Neural cell (in vitro differentiated cells): ENCODE results near the gene IFI6. TPM values are rescaled to one million over a fixed set of nuclear protein-coding genes. Genes with fewer than 3 reads are reported as not detected.
A peak's percentile ranks its signal among the peaks of the same experiment; 100 is the strongest.
"Not testable (repeated sequence)": the region's sequence is repeated elsewhere in the genome, so short reads cannot be mapped to it uniquely, and the experiment has no call there.

Source experiments
- H2AFZ ChIP-seq: fragments of 200-600, 300-800 bp; sonication (generic), shearing (Covaris generic); 2 replicates; pipeline ENCODE4 v1.6.0; 2014; ENCODE audit warnings: low read depth, mild to moderate bottlenecking, antibody characterized with exemption, low read length, moderate library complexity
- H3F3A ChIP-seq: fragments of 200-600 bp; shearing (Covaris generic); 2 replicates; pipeline ENCODE4 v1.6.1; 2016; ENCODE audit warnings: mild to moderate bottlenecking, moderate library complexity, mixed read lengths, antibody characterized with exemption, low read length; ENCODE audit not compliant: insufficient read depth, poor library complexity, severe bottlenecking
- H3K27ac ChIP-seq: fragments of 200-600, 300-800 bp; sonication (generic), shearing (Covaris generic); 2 replicates; pipeline ENCODE4 v1.5.1; 2014; ENCODE audit warnings: mild to moderate bottlenecking, low read length, moderate library complexity
- H3K27me3 ChIP-seq: fragments of 300-800, 200-600 bp; sonication (generic), shearing (Covaris generic); 2 replicates; pipeline ENCODE4 v1.6.0; 2014; ENCODE audit warnings: mild to moderate bottlenecking, low read depth, low read length, moderate library complexity; ENCODE audit not compliant: insufficient read depth
- H3K36me3 ChIP-seq: fragments of 300-800, 200-600 bp; sonication (generic), shearing (Covaris generic); 2 replicates; pipeline ENCODE4 v1.5.1; 2014; ENCODE audit warnings: mild to moderate bottlenecking, antibody characterized with exemption, low read length, moderate library complexity; ENCODE audit not compliant: insufficient read depth
- H3K4me2 ChIP-seq: fragments of 300-800, 200-600 bp; sonication (generic), shearing (Covaris generic); 2 replicates; pipeline ENCODE4 v1.6.0; 2014; ENCODE audit warnings: mild to moderate bottlenecking, low read length
- H3K4me3 ChIP-seq: fragments of 300-800, 200-600 bp; sonication (generic), shearing (Covaris generic); 2 replicates; pipeline ENCODE4 v1.5.1; 2014; ENCODE audit warnings: mild to moderate bottlenecking, low read length, moderate library complexity
- H3K79me2 ChIP-seq: fragments of 200-600 bp; shearing (Covaris generic); replicated peaks from 2 replicates; pipeline ENCODE4 v1.6.0; 2014; ENCODE audit warnings: mild to moderate bottlenecking, low read length, moderate library complexity; ENCODE audit not compliant: insufficient read depth
- H3K9ac ChIP-seq: fragments of 300-800, 200-600 bp; sonication (generic), shearing (Covaris generic); 2 replicates; pipeline ENCODE4 v1.6.1; 2016; ENCODE audit warnings: mild to moderate bottlenecking, low read length, mixed read lengths
- H3K9me2 ChIP-seq: fragments of 200-600 bp; shearing (Covaris generic); 2 replicates; pipeline ENCODE4 v1.6.1; 2016; ENCODE audit warnings: mild to moderate bottlenecking, low read length, mixed read lengths; ENCODE audit not compliant: insufficient read depth
- H3K9me3 ChIP-seq: fragments of 200-600, 300-800 bp; sonication (generic), shearing (Covaris generic); 2 replicates; pipeline ENCODE4 v1.6.1; 2016; ENCODE audit warnings: mild to moderate bottlenecking, mixed run types, low read length, moderate library complexity, mixed read lengths
- H4K20me1 ChIP-seq: fragments of 200-600 bp; shearing (Covaris generic); 2 replicates; pipeline ENCODE4 v1.6.1; 2016; ENCODE audit warnings: mild to moderate bottlenecking, mixed run types; ENCODE audit not compliant: insufficient read depth
- CTCF ChIP-seq: fragments of 450-650 bp; IDR thresholded peaks from 2 replicates; pipeline ENCODE4 v1.5.1; 2014; ENCODE audit warnings: antibody characterized with exemption, mild to moderate bottlenecking, moderate library complexity; ENCODE audit not compliant: poor library complexity, severe bottlenecking
- EZH2 ChIP-seq: fragments of 200-600, 300-800 bp; shearing (Covaris generic), sonication (generic); IDR thresholded peaks from 2 replicates; pipeline ENCODE4 v1.6.1; 2014; ENCODE audit warnings: antibody characterized with exemption, low read length, borderline replicate concordance, mild to moderate bottlenecking; ENCODE audit not compliant: insufficient read depth, poor library complexity, severe bottlenecking
- MXI1 ChIP-seq: fragments of 450-650 bp; conservative IDR thresholded peaks from 2 replicates; pipeline ENCODE4 v1.6.1; 2014; ENCODE audit warnings: antibody characterized with exemption, mild to moderate bottlenecking; ENCODE audit not compliant: poor library complexity, severe bottlenecking
- POLR2AphosphoS5 ChIP-seq: IDR thresholded peaks from 2 replicates; pipeline ENCODE4 v1.6.1; 2012
- RAD21 ChIP-seq: fragments of 450-650 bp; conservative IDR thresholded peaks from 2 replicates; pipeline ENCODE4 v1.6.1; 2014; ENCODE audit warnings: antibody characterized with exemption, mild to moderate bottlenecking, moderate library complexity
- SMC3 ChIP-seq: fragments of 450-650 bp; conservative IDR thresholded peaks from 2 replicates; pipeline ENCODE4 v1.6.1; 2014; ENCODE audit warnings: antibody characterized with exemption, mild to moderate bottlenecking, moderate library complexity; ENCODE audit not compliant: poor library complexity
- TAF1 ChIP-seq: IDR thresholded peaks from 2 replicates; pipeline ENCODE4 v1.6.1; 2012; ENCODE audit warnings: low read depth
- polyA plus RNA-seq: library from polyadenylated mRNA; depleted of rRNA; stranded (reverse); fragments of >200 nt; gene quantifications from 2 replicates; pipeline ENCODE4 v1.2.3, GENCODE V29; 2014

Gene IFI6
- polyA plus RNA-seq, 1 donor from 2014 or later: 0.35 TPM

GRCh38 chr1:27644369-27645070, 27.5 kb downstream of the IFI6 start:
- H3K27ac ChIP-seq: no peak overlapping the region
- no peak overlapping the region for H3K4me2 ChIP-seq
- H3K27me3 ChIP-seq: no peaks in the 10 kb centered on the region
- H2AFZ ChIP-seq: no peak overlapping the region
- H3K36me3 ChIP-seq: no peaks in the 10 kb centered on the region
- H3K9me3 ChIP-seq: no peaks in the 10 kb centered on the region
- H3K4me3 ChIP-seq: no peak overlapping the region
- H3K9me2 ChIP-seq: no peaks in the 10 kb centered on the region
- no peaks in the 10 kb centered on the region for H4K20me1 ChIP-seq
- no peaks in the 10 kb centered on the region for H3K79me2 ChIP-seq
- H3F3A ChIP-seq: no peaks in the 10 kb centered on the region
- no peak for TF ChIP-seq TAF1
- TF ChIP-seq MXI1: no peak
- TF ChIP-seq POLR2AphosphoS5: no peak
- TF ChIP-seq CTCF: no peak
- TF ChIP-seq SMC3: no peak
- no peak for TF ChIP-seq RAD21
- H3K9ac ChIP-seq: no peak overlapping the region

- Histone ChIP-seq H3K4me2 (no peak overlapping the region), H3K79me2 (no peaks in the 10 kb centered on the region), H3K27ac (no peak overlapping the region), H3K4me3 (no peak overlapping the region), H3K27me3 (no peaks in the 10 kb centered on the region), H3K9me2 (no peaks in the 10 kb centered on the region), H4K20me1 (no peaks in the 10 kb centered on the region), H3K9me3 (no peaks in the 10 kb centered on the region), H2AFZ (no peak overlapping the region), H3F3A (no peaks in the 10 kb centered on the region), H3K36me3 (no peaks in the 10 kb centered on the region), H3K9ac (no peak overlapping the region)
- TF ChIP-seq SMC3 (no peak), EZH2 (no peak), POLR2AphosphoS5 (no peak), CTCF (peak; percentile 23), MXI1 (no peak)
Measured at GRCh38 chr1:27643600-27644368, 28.2 kb downstream of the IFI6 start.

GRCh38 chr1:27640514-27640913, 31.5 kb downstream of the IFI6 start:
- H3K4me3 ChIP-seq, H2AFZ ChIP-seq: not testable (repeated sequence)

More at GRCh38 chr1:27640514-27640913, 31.5 kb downstream of the IFI6 start:
- H3K27me3 ChIP-seq, H3K36me3 ChIP-seq, H3K9me2 ChIP-seq, H3K9me3 ChIP-seq, H3F3A ChIP-seq, H3K79me2 ChIP-seq, H3K4me2 ChIP-seq, H3K9ac ChIP-seq, H4K20me1 ChIP-seq, H3K27ac ChIP-seq: not testable (repeated sequence)
